Measurements from ENCODE around the gene IQGAP2. TPM values are rescaled to one million over a fixed set of nuclear protein-coding genes. Genes with fewer than 3 reads are reported as not detected.

IQGAP2 gene
- total RNA-seq, 1 experiment from 2014 or later = not detected

- intact Hi-C loops (cut with micrococcal nuclease) = no loop called here
- BruUV-seq (replicated peaks) = no TSS peak
Observed at GRCh38 chr5:76445063-76445462, 42.0 kb downstream of the IQGAP2 start.

GRCh38 chr5:76445830-76446229, 42.7 kb downstream of the IQGAP2 start:
- H3F3A ChIP-seq (ENCODE audit: low read length, unreplicated experiment) = no peaks in the 10 kb centered on the region
- no peak for DNase-seq
- H3K4me3 ChIP-seq (ENCODE audit: low read length) = no peak overlapping the region
- H3K4me2 ChIP-seq (ENCODE audit: low read length) = no peak overlapping the region
- H3K9ac ChIP-seq (ENCODE audit: low read length) = no peak overlapping the region
- no peaks in the 10 kb centered on the region for H3K36me3 ChIP-seq (ENCODE audit: low read depth, low read length)
- intact Hi-C loops (cut with micrococcal nuclease) = no loop called here
- ChIA-PET CTCF (no interaction called here), POLR2A (ENCODE audit: unreplicated experiment) (no interaction called here)
- no peaks in the 10 kb centered on the region for H4K20me1 ChIP-seq (ENCODE audit: low read length)
- no peaks in the 10 kb centered on the region for H3K4me1 ChIP-seq (ENCODE audit: insufficient read depth, low read length)
- H3K27me3 ChIP-seq (ENCODE audit: low read length) = peaks cover 86% of the 10 kb centered on the region
- H3K79me2 ChIP-seq (ENCODE audit: low read length) = no peaks in the 10 kb centered on the region
- ATAC-seq = no peak
- no peaks in the 10 kb centered on the region for H3K9me2 ChIP-seq (replicated peaks; ENCODE audit: low read length)
- H3K27ac ChIP-seq (ENCODE audit: low read length) = no peak overlapping the region
- H3K9me3 ChIP-seq (ENCODE audit: low read length) = no peaks in the 10 kb centered on the region
- H2AFZ ChIP-seq (ENCODE audit: low read length) = no peak overlapping the region
- TF ChIP-seq EZH2phosphoT487 (IDR thresholded peaks at IDR 0.05; ENCODE audit: borderline replicate concordance, low read length) (no peak), CTCF (conservative IDR thresholded peaks at IDR 0.05; ENCODE audit: low read depth, low read length) (no peak), EZH2 (IDR thresholded peaks at IDR 0.05; ENCODE audit: low read length, unreplicated experiment) (no peak)
- no TSS peak for BruUV-seq (replicated peaks)

More at GRCh38 chr5:76445063-76445462, 42.0 kb downstream of the IQGAP2 start:
- ChIA-PET POLR2A (ENCODE audit: unreplicated experiment) (no interaction called here), CTCF (no interaction called here)
- no peaks in the 10 kb centered on the region for H3K79me2 ChIP-seq (ENCODE audit: low read length)
- no peaks in the 10 kb centered on the region for H4K20me1 ChIP-seq (ENCODE audit: low read length)
- no peak for TF ChIP-seq EZH2phosphoT487 (IDR thresholded peaks at IDR 0.05; ENCODE audit: borderline replicate concordance, low read length)
- TF ChIP-seq EZH2 (IDR thresholded peaks at IDR 0.05; ENCODE audit: low read length, unreplicated experiment) = no peak
- no peak for TF ChIP-seq CTCF (conservative IDR thresholded peaks at IDR 0.05; ENCODE audit: low read depth, low read length)
- H3K27ac ChIP-seq (ENCODE audit: low read length) = no peak overlapping the region
- ATAC-seq (no peak), DNase-seq (no peak)
- H2AFZ ChIP-seq (ENCODE audit: low read length) = no peak overlapping the region
- H3K36me3 ChIP-seq (ENCODE audit: low read depth, low read length) = no peaks in the 10 kb centered on the region
- H3F3A ChIP-seq (ENCODE audit: low read length, unreplicated experiment) = no peaks in the 10 kb centered on the region
- H3K9me2 ChIP-seq (replicated peaks; ENCODE audit: low read length) = no peaks in the 10 kb centered on the region
- no peak overlapping the region for H3K4me2 ChIP-seq (ENCODE audit: low read length)
- H3K4me1 ChIP-seq (ENCODE audit: insufficient read depth, low read length) = no peaks in the 10 kb centered on the region
- H3K9me3 ChIP-seq (ENCODE audit: low read length) = no peaks in the 10 kb centered on the region
- peaks cover 80% of the 10 kb centered on the region for H3K27me3 ChIP-seq (ENCODE audit: low read length)
- no peak overlapping the region for H3K9ac ChIP-seq (ENCODE audit: low read length)
- H3K4me3 ChIP-seq (ENCODE audit: low read length) = no peak overlapping the region

- H3K9me2 ChIP-seq (replicated peaks; ENCODE audit: low read length) = no peaks in the 10 kb centered on the region
- no peak overlapping the region for H3K9ac ChIP-seq (ENCODE audit: low read length)
- H2AFZ ChIP-seq (ENCODE audit: low read length) = no peak overlapping the region
- ChIA-PET CTCF (no interaction called here), POLR2A (ENCODE audit: unreplicated experiment) (no interaction called here)
- DNase-seq = no peak
- H3K27me3 ChIP-seq (ENCODE audit: low read length) = peaks cover 84% of the 10 kb centered on the region
- H3K9me3 ChIP-seq (ENCODE audit: low read length) = no peaks in the 10 kb centered on the region
- no peaks in the 10 kb centered on the region for H4K20me1 ChIP-seq (ENCODE audit: low read length)
- BruUV-seq (replicated peaks) = no TSS peak
- H3K36me3 ChIP-seq (ENCODE audit: low read depth, low read length) = no peaks in the 10 kb centered on the region
- TF ChIP-seq EZH2phosphoT487 (IDR thresholded peaks at IDR 0.05; ENCODE audit: borderline replicate concordance, low read length) (no peak), CTCF (conservative IDR thresholded peaks at IDR 0.05; ENCODE audit: low read depth, low read length) (no peak), EZH2 (IDR thresholded peaks at IDR 0.05; ENCODE audit: low read length, unreplicated experiment) (no peak)
- H3K4me3 ChIP-seq (ENCODE audit: low read length) = no peak overlapping the region
- intact Hi-C loops (cut with micrococcal nuclease) = no loop called here
- no peaks in the 10 kb centered on the region for H3K4me1 ChIP-seq (ENCODE audit: insufficient read depth, low read length)
- no peak overlapping the region for H3K4me2 ChIP-seq (ENCODE audit: low read length)
- no peaks in the 10 kb centered on the region for H3F3A ChIP-seq (ENCODE audit: low read length, unreplicated experiment)
- no peaks in the 10 kb centered on the region for H3K79me2 ChIP-seq (ENCODE audit: low read length)
- no peak overlapping the region for H3K27ac ChIP-seq (ENCODE audit: low read length)
- ATAC-seq = no peak
Observed at GRCh38 chr5:76446776-76447175, 43.7 kb downstream of the IQGAP2 start.

Measured in PC-3 (cell line).